ENCODE results near the gene GMPS.
"Not testable (repeated sequence)": the region's sequence is repeated elsewhere in the genome, so short reads cannot be mapped to it uniquely, and the experiment has no call there.

Gene GMPS

GRCh38 chr3:155944081-155944480 lies 73.6 kb downstream of the GMPS start:
- DNase-seq: no peak

DNA sequence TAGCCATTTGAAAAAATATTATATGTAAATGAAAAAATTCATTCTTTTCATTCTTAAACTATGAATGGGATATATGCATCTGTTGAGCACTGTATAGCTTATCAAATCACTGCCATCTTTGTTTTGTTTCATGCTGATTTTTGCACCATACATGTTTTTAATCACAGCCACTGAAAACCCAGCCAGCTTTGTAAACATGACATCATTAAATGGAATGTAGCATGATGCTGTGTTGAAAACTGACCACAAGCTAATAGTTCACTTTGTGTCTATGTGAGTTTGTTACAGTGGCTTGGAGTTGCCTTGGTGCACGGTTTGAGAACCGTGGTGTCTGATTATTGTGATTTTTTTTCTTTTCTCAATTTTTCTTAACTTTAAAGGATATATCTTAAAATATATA lies 75.7 kb downstream of the GMPS start:
- DNase-seq: no peak

GRCh38 chr3:155948476-155948875 lies 78.0 kb downstream of the GMPS start:
- DNase-seq: no peak

GRCh38 chr3:155949453-155950217 lies 79.2 kb downstream of the GMPS start:
- no peak for DNase-seq

- no peak for DNase-seq
Measured at GRCh38 chr3:155956508-155957411, 86.3 kb downstream of the GMPS start.

GRCh38 chr3:155957412-155957880 lies 87.0 kb downstream of the GMPS start:
- DNase-seq: no peak

DNA sequence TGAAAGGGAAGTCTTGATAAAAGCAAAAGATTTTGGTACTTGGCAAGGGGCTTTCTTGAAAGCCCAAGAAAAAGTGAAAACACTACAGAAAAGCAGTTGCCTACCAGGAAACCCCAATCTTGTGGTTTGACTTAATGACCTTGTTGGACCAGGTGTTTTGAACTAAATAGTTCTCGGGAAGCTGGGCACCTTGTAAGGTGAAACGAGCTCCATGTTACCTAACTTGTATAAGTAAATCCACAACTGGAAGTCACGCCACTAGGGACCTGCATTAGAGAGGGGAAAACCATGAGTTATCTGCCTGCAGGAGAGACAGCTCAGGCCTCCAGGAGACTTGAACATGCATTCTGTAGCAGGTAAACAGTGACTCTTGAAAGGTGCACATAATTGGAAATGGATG lies 88.2 kb downstream of the GMPS start:
- DNase-seq: no peak

DNA sequence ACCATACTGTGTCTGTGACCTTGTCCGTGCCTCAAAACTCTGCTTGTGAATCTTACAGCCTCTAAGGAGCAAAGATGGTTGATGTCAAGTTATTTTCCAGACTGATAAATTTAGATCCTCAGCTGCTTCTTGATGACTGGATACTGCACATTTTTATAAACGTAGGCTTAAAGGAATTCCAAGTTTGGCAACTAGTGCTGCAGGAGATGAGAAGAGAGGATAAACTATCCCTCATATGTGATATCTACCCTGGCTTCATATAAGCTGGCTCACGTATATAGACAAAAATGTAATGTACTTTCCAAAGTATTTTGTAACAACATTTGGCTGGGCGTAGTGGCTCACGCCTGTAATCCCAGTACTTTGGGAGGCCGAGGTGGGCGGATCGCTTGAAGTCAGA lies 89.6 kb downstream of the GMPS start:
- no peak for DNase-seq

DNA sequence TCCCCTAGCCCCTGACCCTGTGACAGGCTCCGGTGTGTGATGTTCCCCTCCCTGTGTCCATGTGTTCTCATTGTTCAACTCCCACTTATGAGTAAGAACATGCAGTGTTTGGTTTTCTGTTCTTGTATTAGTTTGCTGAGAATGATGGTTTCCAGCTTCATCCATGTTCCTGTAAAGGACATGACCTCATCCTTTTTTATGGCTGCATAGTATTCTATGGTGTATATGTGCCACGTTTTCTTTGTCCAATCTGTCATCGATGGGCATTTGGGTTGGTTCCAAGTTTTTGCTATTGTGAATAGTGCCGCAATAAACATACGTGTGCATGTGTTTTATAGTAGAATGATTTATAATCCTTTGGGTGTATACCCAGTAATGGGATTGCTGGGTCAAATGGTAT lies 90.6 kb downstream of the GMPS start:
- not testable (repeated sequence) for DNase-seq

GRCh38 chr3:155963570-155963969 lies 93.1 kb downstream of the GMPS start:
- no peak for DNase-seq

- no peak for DNase-seq
Measured at GRCh38 chr3:155970398-155970797, 99.9 kb downstream of the GMPS start.

DNA sequence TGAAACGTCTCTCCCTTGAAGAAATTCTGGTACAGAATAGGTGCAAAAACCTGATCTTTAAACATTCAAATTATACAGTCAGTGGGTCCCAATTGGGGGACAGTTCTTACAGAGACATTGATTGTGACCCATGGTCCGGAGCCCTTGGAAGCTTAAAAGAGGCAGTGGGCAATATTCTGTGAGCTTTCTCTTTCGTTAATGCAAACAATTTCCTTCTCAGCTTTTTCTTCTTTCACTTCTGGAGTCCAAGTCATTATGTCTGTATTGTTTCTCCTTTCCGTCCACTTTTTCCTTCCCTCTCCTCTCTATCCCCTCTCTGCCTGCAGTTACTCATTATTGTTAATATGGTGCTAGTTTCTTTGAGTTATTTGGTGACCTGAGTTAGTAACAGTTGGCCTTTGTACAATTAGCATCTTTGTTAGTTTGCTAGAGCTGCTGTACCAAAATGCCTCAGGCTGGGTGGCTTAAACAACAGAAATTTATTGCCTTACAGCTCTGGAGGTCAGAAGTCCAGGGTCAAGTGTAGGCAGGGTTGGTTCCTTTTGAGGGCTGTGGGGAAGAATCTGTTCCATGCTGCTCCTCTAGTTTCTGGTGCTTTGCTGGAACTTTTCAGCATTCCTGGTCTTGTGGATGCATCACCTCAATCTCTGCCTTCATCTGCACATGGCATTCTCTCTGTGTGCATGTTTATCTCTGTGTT lies 102.6 kb downstream of the GMPS start:
- no peak for DNase-seq

- no peak for DNase-seq
Measured at GRCh38 chr3:155978324-155978723, 107.9 kb downstream of the GMPS start.

DNA sequence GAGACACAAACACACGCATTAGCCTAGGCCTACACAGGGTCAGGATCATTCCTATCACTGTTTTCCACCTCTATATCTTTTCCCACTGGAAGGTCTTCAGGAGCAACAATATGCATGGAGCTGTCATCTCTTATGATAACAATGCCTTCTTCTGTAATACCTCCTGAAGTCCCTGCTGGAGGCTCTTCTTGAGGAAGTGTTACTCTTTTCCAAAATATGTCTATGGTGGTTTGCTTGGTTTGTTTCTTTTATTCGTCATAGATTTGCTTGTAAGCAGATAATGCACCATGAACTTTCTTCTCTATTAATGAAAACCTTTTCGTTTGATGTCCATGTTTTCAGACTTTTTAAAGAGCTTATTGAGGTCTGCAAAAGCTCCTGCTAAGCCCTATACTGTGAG lies 109.3 kb downstream of the GMPS start:
- DNase-seq: no peak

DNA sequence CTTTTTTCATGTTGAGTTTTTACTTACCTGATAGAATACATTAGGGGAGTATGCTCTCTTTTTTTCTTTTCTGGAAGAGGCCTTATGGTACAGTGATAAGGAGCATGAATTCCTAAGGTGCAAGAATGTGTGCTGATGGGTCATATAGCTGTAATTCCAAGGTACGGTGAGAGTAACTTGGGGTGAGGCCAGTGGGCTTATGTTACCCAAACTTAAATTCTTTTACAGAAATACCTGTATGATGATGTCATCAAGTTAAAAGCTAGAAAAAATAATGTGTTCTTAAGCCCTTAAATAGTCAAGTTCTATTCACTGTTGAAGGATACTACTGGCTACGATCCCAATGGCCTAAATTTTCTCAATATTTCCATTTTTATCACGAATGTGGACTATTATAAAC lies 111.2 kb downstream of the GMPS start:
- no peak for DNase-seq

DNA sequence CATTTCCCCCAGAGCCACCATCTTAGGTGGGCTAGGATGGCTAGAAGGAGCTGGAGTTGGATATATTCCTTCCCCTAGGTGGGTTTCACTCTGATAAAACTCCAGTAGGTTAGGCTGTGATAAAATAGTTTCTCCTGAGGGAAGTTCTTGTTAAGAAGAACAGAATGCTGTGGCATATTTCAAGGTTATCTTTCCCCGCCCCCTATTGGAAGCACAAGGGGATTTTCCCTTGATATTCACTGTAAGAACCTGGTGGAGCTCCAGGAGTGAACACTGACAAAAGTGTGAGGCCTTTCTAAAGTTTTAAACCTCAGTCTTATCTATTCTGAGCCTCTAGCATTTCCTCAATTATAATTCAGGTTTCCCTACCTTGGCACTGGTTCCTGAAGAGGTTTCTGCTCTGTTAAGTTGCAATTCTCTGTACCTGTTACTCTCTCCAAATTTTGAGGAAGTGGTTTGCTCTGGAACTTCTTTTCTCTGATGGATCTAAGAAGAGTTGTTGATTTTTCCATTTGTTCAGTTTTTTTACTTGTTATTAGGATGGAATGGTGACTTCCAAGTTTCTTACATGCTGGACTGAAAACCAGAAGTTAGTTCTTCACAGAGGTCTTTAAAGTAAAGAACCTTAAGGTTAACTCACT lies 113.5 kb downstream of the GMPS start:
- DNase-seq: no peak

DNA sequence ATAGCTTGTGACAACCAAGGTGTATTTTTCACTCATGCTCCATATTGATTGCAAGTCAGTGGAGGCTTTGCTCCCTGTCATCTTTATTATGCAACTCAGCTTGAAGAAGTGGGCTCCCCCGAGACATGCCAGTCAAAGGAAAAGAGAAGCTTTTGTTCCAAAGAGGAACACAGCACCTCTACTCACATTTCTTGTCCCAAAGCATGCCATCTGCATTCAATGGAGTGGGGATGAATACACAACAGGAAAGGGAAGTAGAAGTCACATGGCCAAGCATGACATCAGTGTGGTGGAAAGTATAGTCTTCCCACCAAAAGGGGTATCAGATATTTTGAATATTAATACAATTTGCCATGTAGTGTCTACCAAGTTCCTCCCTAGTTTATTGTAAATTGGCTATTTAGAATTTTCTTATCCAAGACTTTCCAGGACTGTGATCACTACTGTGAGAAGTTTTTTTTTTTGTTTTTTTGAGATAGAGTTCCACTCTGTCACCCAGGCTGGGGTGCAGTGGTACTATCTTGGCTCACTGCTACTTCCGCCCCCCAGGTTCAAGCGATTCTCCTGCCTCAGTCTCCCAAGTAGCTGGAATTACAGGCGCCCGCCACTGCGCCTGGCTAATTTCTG lies 114.5 kb downstream of the GMPS start:
- no peak for DNase-seq

- DNase-seq: no peak
Measured at GRCh38 chr3:155989536-155989935, 119.1 kb downstream of the GMPS start.

DNA sequence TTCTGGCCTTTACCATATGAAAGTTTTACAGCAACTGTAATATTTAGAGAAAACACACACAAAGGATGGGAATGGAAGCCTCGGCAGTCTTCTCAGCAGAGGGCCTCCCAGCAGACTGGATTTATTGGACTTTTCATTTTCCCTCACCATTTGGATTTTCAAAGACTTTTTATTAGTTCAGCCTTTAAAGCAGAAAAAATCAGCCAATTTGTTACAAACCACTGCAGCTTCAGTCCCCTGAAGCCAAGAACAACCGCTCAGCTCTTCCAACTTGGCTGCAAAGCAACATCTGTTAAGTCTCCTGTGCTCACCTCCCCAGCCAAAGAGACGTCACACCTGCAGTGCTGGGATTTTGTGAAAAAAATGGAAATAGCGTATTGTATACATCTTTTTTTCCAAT lies 120.8 kb downstream of the GMPS start:
- DNase-seq: no peak

DNA sequence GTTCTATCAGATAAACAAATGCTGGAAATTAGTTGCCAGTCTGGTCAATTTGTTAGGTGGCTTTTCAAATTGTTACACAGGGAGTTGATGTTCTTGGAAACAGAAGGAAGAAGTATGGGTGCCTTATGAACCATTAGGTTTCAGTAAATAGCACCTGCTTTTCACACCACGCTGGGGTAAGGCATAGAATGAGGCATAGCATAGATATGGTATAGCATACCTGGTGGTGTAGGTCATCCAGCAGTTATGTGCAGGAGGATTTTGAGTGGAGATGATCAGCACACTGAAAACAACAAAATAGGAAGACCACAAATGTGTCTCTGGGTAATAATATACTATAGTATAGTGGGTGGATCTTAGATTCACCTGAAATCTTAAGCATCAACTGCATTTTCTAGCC lies 121.4 kb downstream of the GMPS start:
- no peak for DNase-seq
